Measurements from ENCODE around the gene HDDC3.
"Not testable (repeated sequence)": the region's sequence is repeated elsewhere in the genome, so short reads cannot be mapped to it uniquely, and the experiment has no call there.

The HDDC3 gene

DNA sequence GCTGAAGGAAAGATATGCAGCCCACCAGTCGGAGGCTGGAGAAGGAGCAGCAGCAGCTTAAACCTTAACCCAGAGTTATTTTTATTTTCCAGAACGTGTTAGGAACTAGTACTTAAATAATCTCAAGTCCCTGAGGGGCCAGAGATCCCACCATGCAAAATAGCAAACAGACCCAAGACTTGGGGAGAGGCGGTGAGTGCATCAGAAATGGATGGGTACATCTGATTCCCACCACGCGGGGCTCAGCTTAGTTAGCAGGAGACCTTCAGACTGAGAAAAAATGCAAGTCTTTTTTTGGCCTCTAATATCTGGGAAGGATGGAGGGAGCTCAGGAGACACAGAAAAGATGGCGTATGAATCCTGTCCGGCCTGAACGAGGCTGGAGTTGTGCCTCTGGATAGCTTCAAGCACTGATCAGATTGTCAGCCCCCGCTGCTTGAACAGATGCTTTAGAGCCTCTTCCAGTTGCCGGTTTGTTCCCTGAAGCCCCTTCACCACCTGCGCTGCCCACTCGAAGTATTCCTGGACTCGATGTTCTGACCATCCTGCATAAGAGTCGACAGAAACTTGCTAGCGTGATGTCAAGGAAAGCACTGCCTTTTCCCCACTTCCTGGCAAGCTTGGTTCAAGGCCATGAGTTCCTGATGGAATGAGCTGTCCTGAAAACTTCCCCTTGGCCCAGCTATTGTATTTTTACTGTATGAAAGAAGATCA is 1.3 kb downstream of the HDDC3 start:
- no peak for DNase-seq (ENCODE audit: low read depth in 2 of 2)

DNA sequence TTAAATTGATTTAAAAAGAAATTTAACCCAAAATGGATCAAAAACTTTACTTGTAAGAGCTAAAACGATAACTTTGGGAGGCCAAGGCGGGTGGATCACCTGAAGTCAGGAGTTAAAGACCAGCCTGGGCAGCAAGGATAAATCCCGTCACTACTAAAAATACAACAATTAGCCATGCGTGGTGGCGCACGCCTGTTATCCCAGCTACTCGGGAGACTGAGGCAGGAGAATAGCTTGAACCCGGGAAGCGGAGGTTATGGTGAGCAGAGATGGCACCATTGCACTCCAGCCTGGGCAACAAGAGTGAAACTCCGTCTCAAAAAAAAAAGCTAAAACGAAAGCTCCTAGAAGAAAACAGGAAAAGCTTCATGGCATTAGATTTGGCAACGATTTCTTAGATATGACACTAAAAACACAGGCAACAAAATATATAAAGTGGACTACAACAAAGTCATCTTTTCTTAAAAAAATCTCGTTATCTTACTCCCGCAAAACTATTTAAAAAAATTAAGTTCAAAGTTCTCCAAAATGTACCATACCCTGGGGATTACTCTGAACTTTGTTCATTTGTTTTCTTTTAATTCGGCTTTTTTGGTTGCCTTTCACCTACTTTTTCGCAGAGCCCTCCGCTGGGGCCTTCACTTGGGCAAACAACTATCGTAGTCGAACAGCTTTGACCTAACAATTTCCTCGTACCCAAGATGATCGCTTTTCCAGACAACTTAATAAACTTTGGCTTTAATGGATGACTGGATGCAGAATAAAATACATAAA is 2.9 kb downstream of the HDDC3 start:
- no peak for DNase-seq (ENCODE audit: low read depth in 2 of 2)

DNA sequence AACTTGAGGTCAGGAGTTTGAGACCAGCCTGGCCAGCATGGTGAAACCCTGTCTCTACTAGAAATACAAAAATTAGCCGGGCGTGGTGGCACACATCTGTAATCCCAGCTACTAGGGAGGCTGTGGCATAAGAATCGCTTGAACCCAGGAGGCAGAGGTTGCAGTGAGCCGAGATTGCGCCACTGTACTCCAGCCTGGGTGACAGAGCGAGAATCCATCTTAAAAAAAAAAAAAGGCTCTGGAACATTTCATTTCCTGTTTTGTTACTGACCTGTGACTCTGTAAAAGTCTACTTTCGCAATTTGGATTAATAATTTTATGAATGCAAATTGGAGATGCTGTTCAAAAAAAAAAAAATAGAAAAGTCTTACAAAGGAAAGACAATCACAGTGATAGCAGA is 4.2 kb downstream of the HDDC3 start:
- DNase-seq (ENCODE audit: low read depth in 2 of 2): not testable (repeated sequence)

DNA sequence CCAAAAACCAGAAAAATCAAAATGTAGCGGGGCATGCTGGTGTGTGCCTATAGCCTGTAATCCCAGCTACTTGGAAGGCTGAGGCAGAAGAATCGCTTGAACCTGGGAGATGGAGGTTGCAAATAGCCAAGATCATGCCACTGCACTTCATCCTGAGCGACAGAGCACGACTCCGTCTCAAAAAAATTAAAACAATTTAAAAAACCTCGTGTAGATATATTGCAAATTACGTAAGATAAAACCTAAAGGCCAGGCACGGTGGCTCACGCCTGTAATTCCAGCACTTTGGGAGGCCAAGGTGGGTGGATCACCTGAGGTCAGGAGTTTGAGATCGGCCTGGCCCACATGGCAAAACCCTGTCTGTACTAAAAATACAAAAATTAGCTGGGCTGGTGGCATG is 5.6 kb downstream of the HDDC3 start:
- not testable (repeated sequence) for DNase-seq (ENCODE audit: low read depth in 2 of 2)

DNA sequence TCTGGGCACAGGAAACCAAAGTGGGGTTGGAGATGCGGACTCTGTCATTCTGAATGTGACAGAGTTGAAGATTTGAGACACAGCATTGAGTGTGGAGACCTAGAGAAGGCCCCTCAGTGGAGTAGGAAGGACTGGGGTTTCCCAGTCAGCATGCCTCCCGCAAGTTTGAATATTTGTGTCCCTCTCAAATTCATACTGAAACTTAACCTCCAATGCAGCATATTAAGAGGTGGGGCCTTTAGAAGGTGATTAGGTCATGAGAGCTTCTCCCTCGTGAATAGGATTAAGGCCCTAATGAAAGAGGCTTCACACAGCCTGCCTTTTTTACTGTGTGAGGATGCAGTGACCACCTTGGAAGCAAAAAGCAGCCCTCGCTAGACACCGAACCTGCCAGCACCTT is 8.0 kb downstream of the HDDC3 start:
- no peak for DNase-seq (ENCODE audit: low read depth in 2 of 2)

DNA sequence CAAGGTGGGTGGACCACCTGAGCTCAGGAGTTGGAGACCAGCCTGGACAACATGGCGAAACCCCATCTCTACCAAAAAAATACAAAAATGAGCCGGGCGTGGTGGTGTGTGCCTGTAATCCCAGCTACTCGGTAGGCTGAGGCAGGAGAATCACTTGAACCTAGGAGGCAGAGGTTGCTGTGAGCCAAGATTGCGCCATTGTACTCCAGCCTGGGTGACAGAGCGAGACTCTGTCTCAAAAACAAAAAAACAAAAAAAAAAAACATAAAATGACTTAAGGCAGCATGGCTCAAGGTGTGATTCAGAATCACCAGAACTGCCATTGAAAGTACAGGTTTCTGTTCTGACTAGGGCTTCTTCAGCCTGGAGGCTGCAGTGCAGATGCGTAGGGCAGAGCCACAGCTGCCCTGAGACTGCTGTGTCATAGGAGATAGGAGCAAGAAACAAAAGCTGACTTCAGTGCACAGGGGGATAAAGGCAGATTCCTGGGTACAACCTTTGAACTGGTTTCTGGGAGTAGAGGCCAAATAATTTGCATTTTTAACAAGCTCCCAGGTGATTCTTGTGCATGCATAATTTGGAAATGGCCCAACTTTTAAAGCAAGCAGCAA is 9.5 kb downstream of the HDDC3 start:
- not testable (repeated sequence) for DNase-seq (ENCODE audit: low read depth in 2 of 2)

DNA sequence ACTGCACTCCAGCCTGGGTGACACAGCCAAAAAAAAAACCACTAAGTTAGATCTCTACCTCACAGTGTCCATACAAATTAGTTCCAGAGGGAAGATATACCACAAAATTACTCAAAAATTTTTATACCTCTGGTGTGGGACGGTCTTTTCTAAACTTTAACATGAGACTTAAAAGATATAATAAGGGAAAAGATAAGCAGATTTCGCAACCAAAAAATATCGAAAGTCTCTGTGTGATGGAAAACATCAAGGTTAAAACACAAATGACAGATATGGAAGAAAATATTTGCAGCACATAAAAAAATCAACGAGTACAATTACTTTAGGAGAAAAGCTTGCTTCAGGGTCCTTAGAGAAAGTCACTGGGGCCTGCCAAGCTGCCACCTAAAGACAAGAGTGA is 10.5 kb downstream of the HDDC3 start:
- DNase-seq (ENCODE audit: low read depth in 2 of 2): no peak

DNA sequence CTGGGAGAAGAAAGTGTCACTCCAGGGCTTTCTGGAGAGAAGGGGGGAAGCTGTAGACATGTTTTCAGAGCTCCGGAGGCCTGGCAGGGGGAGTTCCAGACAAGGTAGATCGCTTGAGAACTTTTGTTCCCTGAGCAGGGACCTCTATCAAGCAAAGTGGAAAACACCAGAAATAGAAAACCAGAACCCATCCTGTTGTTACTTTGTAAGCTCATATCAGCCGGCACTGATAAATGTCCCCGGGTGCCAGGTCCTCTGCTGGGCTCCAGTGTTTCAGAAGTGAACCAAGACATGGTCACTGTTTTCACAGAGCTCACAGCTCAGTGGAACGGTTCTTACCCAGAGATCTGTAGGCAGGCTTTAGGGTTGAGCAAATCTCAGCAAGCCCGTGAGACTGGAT is 13.5 kb downstream of the HDDC3 start:
- no peak for DNase-seq (ENCODE audit: low read depth in 2 of 2)

DNA sequence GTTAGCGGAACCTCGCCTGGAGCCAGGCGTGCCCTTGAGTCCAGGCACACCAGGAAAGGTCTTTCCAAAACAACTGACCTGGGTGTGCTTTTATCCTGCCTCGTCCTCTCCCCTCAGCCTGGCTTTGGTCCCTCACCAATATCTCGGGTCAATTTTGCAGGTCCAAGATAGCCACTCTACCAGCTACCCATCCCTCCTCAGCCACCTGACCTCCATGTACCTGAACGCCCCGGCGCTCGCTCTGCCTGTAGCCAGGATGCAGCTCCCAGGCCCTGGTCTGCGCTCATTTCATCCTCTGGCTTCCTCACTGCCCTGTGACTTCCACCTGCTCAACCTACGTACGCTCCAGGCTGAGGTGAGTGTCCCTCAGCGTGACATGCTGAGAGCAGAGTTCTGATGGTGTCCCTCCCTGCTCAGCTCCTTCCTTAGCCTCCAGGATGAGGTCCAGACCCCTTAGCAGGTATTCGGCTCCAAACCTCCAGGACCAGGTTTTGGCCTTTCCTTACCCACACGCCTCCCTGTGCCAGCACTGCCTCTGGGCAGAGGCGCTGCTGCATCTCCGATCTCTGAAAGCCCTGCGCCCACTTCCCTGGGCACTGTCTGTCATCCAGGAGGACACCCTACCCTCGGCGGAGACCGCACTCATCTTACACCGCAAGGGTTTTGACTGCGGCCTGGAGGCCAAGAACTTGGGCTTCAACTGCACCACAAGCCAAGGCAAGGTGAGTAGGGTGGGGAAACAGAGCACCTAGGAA is 14.1 kb downstream of the HDDC3 start:
- no peak for DNase-seq (ENCODE audit: low read depth in 2 of 2)

DNA sequence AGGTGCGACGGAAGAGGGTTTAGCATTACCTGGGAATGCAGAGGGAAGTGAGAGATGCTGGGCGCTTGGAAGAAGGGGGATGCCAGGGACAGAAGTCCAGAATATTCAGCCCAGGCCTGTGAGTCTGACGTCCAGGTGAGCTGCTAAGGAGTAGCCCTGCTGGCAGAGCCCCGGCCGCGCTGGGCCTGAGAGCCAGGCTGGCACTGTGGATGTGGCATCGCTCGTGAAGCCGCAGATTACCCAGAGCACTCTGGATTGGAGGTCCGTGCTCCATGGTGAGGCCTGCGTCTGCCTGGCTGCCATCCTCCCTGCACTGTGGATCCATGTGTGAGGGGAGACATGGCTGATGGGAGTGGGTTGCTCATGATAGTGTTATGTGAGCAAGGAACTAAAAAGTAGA is 14.8 kb downstream of the HDDC3 start:
- no peak for DNase-seq (ENCODE audit: low read depth in 2 of 2)

DNA sequence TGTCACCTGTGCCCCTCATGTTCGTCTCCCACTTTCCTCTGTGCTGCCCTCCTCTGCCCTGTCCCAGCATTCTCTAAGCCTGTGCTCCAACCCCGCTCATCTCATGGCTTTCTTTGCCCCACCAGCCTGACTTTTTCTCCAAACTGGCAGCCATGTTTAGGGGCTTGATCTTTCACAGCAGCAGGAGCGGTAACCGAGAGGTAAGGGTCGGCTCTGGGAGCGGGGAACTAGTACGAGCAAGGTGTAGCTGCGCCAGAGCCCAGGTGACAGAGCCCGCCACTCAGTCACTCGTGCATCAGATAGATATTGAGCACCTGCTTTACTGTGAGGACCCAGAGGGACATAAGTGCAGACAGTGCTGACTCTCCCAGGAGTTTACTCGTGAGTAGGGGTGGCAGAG is 15.9 kb downstream of the HDDC3 start:
- DNase-seq (ENCODE audit: low read depth in 2 of 2): no peak

DNA sequence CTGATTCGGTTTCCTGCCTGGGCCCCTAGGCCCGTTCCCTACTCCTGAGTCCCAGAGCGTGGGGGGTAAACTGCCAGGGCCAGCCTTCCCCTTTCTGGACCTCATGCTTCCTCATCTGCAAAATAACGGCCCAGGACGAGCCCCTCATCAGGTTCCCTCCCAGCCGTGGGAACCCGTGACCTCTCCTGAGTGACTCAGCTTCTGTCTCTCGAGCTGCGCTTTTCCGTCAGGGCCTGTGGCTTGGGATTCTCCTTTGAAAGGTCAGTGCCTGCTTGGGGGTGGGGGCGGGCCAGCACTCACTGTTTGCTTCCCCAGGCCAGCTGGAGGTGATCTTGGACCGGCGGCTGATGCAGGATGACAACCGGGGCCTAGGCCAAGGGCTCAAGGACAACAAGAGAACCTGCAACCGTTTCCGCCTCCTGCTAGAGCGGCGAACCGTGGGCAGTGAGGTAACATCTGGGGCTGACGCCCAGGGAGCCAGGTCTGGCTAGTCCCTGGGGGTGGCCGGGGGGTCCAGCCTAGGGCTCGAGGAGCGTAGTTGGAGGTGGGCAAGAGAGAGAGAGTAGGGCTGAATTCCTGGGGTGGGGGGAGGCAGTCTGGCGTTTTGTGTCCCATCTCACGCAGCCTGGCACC is 16.4 kb downstream of the HDDC3 start:
- DNase-seq (ENCODE audit: low read depth in 2 of 2): no peak

DNA sequence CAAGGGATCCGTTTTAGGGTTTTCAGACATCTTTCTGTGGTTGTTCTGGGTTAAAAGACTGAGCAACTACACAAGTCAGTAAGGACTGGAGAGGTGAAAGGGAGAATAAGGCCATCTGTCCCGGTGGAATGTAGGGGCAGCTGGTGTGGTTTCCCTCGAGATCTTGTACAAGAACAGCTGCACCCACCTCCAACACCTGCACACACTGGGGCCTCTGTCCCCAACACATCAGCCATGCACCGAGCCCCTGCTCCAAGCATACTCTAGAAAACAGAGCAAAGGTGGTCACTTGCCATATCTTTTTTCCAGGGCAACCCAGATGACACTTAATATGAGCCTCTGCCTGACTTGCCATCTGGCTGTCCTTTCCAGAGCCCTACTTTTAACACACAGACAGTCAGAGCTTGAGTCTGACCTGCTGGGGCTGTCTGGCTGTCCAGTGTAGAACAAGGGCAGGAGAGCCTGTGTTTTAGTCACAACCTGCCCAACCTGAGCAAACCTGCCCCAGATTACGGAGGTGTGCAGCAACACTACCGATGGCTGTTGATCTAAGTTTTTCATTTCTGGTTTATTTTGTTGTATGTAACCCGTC is 17.0 kb downstream of the HDDC3 start:
- DNase-seq (ENCODE audit: low read depth in 2 of 2): no peak

DNA sequence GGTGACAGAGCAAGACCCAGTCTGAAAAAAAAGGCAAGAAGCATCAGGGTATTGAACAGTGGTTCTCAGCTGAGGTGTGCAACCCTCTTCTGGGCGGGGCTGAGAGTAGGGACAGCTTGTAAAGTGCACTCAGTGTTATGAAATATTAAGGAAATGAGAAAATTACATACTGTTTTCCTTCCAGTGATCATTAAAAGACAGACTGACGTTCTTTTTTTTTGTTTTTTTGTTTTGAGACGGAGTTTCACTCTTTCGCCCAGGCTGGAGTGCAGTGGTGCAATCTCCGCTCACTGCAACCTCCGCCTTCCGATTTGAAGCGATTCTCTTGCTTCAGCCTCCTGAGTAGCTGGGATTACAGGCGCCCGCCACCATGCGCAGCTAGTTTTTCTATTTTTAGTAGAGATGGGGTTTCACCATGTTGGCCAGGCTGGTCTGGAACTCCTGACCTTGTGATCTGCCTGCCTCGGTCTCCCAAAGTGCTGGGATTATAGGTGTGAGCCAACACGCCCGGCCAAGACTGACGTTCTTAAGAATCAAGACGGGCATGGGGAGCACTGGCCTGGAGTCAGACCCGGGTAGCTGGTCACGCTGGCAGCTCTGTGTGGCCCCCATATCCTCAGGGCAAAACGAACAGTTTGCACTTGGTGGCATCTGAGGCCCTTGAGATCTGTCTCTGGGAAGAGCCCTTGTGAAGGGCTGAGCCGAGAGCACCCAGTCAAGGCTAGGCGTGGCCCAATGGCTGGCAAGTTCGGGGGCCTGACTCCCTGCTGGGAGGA is 17.9 kb downstream of the HDDC3 start:
- DNase-seq (ENCODE audit: low read depth in 2 of 2): no peak

DNA sequence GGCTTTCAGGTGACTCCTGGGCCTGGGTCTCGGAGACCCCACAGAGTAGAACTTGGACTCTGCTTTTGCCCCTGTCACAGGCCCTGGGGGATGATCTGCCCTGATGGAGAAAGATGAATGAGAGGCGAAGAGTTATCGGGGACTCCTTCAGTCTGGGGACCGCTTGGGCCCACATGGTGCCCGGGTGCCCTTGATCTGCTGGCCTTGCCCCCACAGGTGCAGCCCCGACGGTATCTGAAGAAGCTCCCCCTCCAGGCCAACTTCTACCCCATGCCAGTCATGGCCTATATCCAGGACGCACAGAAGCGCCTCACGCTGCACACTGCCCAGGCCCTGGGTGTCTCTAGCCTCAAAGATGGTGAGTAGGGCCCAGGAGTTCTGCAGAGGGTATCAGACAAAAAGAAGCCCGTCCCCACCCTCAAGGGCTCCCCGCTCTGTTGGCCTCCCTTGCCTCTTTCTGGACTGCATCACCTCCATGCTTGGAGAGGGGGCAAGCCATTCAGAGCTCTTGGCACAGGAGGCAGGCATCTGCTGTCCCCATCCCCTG is 18.9 kb downstream of the HDDC3 start:
- DNase-seq (ENCODE audit: low read depth in 2 of 2): no peak

DNA sequence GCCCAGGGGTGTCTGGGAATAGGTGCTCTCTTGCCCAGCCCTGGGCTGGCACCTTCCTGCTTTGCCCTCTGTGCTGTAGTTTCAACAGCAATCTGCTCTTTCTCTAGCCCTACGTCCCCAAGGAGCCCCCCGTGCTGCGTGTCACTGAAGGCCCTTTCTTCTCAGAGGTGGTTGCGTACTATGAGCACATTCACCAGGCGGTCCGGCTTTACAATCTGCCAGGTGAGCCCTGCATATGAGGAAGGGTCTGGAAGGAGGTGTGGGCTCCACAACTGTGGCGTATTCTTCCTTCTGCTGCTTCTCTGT is 19.6 kb downstream of the HDDC3 start:
- no peak for DNase-seq (ENCODE audit: low read depth in 2 of 2)

DNA sequence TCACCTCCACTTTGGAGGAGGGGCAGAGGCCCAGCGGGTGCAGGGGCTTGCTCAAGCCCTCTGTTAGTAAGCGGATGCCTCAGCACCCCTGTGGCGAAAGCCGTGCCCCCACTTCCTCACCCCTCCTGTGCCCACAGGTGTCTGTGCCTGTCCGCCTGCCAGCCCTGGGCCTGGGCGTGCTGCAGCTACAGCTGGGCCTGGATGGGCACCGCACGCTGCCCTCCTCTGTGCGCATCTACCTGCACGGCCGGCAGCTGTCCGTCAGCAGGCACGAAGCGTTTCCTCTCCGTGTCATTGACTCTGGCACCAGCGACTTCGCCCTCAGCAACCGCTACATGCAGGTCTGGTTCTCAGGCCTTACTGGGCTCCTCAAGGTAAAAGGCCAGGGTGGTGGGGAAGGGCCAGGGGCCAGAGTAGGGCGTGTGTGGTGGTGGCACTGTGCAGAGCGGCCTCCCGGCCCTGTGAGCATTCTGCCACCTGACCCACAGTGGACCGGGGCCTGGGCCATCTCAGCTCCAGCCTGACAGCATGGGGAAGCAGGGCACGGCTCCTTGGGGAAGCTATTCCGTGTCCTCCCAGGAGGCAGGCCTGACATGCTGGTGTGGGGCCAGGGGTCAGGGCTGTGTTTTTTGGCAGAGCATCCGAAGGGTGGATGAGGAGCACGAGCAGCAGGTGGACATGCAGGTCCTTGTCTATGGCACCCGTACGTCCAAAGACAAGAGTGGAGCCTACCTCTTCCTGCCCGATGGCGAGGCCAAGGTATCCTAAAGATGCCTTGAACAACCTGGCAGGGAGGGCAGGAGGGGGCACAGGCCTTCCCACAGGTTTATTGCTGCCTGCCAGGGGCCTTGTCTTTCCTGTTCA is 20.2 kb downstream of the HDDC3 start:
- DNase-seq (ENCODE audit: low read depth in 2 of 2): no peak

DNA sequence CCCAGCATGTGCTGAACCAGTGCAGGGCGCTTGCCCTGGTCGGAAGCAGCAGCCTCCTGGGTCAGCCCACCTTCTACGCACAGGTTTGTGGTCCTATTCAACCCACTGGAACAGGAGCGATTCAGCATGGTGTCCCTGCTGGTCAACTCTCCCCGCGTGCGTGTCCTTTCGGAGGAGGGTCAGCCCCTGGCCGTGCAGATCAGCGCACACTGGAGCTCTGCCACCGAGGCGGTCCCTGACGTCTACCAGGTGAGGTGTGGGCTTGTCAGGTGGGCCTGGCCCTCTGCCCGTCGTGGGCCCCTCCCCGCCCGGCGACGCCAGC is 21.1 kb downstream of the HDDC3 start:
- no peak for DNase-seq (ENCODE audit: low read depth in 2 of 2)

DNA sequence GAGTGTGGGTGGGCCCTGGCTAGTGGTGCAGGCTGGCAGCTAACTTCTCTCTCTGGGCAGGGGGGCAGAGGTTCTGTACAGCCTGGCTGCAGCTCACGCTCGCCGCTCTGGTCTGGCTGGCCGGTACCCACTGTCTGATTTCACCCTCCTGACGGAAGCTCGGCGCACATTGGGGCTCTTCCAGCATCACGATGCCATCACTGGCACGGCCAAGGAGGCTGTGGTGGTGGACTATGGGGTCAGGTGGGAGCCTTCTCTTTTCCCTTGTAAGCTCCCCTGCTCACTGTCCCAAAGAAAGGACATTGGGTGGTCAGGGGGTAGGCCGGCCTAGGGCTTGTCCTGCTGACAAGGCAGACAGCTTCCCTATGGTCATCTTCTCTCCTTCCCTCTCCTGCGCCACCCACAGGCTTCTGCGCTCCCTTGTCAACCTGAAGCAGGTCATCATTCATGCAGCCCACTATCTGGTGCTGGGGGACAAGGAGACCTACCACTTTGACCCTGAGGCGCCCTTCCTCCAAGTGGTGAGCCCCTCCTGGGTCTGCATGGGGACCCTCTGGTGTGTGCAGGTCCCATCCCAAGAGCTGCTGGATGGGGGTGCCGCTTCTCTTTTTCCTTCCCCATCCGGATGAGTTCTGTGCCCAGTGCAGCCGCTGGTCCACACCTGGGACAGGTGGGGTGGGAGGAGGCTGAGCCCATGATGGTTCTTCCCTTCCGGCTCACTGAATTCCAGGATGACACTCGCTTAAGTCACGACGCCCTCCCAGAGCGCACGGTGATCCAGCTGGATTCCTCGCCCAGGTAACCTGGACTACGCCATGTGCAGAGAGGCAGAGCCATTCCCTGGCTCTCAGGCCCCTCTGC is 21.7 kb downstream of the HDDC3 start:
- no peak for DNase-seq (ENCODE audit: low read depth in 2 of 2)

Data from stimulated activated CD4-positive, alpha-beta T cell treated with anti-CD3 and anti-CD28 coated beads, Interleukin-4, amount 100 ng/mL, for 48 hours (primary cell).